GM21737 (cell line): ENCODE data around the gene PCDHGA6.

Experiments
- ATAC-seq: cut with Tn5 transposase; IDR thresholded peaks from one replicate; pipeline ENCODE4 v1.9.1; 2021; ENCODE audit warnings: mild to moderate bottlenecking, moderate library complexity; ENCODE audit not compliant: unreplicated experiment

PCDHGA6 gene

GRCh38 chr5:141419074-141419880 is 45.6 kb downstream of the PCDHGA6 start:
- no peak for ATAC-seq

- ATAC-seq: no peak
Observed at GRCh38 chr5:141420855-141421488, 47.3 kb downstream of the PCDHGA6 start, which contains the start of gene PCDHGA11. Gene PCDHGA11, plus strand, starts transcription at chr5:141421051. Its CDS starts 177 bp downstream, at chr5:141421228.

- no peak for ATAC-seq
Observed at GRCh38 chr5:141421489-141421855, 47.8 kb downstream of the PCDHGA6 start.

GRCh38 chr5:141422742-141423291 is 49.1 kb downstream of the PCDHGA6 start:
- no peak for ATAC-seq

- ATAC-seq: no peak
Observed at GRCh38 chr5:141427783-141428426, 54.2 kb downstream of the PCDHGA6 start.
